Endothelial cell of umbilical vein (primary cell): Measurements from ENCODE around the gene NRSN1.

ENCODE experiments used
- POLR2AphosphoS5 ChIP-seq: IDR thresholded peaks from 2 replicates; pipeline ENCODE4 v1.6.1; 2012; ENCODE audit warnings: low read depth, mild to moderate bottlenecking, control low read depth, low read length, moderate library complexity; ENCODE audit not compliant: insufficient read depth
- TF ChIP-seq, protein P1 (sequence below), 2 donors: IDR thresholded peaks; 1 replicate in 1 of 2; 2 replicates in 1 of 2; pipeline ENCODE4 v1.5.1; 2011; ENCODE audit warnings: low read length in 2 of 2, mild to moderate bottlenecking in 2 of 2, moderate library complexity in 2 of 2, control low read depth in 1 of 2, inconsistent platforms in 1 of 2, low read depth in 1 of 2; ENCODE audit not compliant: insufficient read depth in 1 of 2; ENCODE audit errors: extremely low read depth in 1 of 2

DNA sequence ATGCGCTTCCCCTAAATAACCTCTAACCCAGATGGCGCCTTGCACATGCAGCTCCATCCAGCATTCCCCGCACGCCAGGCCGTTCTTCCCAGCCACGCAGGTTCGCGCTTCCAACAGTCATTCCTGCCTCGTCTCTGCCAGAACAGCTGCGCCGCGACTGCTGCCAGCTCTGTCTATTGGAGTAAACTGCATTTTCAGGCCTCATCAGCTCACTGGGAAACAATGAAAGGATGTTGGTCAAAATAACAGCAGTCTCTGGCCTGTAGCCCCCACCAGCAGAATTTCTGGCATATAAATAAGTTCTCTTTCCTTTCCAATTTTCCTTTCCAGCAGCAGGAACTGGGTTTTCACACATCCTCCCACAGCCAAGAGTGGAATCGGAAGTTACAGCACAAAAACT is 14.6 kb downstream of the NRSN1 start:
- TF ChIP-seq, protein P1, sequence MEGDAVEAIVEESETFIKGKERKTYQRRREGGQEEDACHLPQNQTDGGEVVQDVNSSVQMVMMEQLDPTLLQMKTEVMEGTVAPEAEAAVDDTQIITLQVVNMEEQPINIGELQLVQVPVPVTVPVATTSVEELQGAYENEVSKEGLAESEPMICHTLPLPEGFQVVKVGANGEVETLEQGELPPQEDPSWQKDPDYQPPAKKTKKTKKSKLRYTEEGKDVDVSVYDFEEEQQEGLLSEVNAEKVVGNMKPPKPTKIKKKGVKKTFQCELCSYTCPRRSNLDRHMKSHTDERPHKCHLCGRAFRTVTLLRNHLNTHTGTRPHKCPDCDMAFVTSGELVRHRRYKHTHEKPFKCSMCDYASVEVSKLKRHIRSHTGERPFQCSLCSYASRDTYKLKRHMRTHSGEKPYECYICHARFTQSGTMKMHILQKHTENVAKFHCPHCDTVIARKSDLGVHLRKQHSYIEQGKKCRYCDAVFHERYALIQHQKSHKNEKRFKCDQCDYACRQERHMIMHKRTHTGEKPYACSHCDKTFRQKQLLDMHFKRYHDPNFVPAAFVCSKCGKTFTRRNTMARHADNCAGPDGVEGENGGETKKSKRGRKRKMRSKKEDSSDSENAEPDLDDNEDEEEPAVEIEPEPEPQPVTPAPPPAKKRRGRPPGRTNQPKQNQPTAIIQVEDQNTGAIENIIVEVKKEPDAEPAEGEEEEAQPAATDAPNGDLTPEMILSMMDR (IDR thresholded peaks at IDR 0.05; ENCODE audit: extremely low read depth in 1 of 2, insufficient read depth in 1 of 2, low read depth in 1 of 2, low read length in 2 of 2) = no peak
- no peak for TF ChIP-seq POLR2AphosphoS5
